IMR-90 (cell line): Measurements from ENCODE around the gene SERPINB1.

Experiments used
- CTCF ChIP-seq: conservative IDR thresholded peaks from 2 replicates; pipeline ENCODE4 v1.5.1; 2012; ENCODE audit warnings: mild to moderate bottlenecking, low read depth, low read length, improper control_type of control experiment
- ELK1 ChIP-seq: fragments of 150-350 bp; IDR thresholded peaks from 2 replicates; pipeline ENCODE4 v1.6.1; 2016; ENCODE audit warnings: low read depth, mild to moderate bottlenecking, low read length, moderate library complexity, borderline replicate concordance
- FOS ChIP-seq: fragments of 150-350 bp; IDR thresholded peaks from 2 replicates; pipeline ENCODE4 v1.6.1; 2016; ENCODE audit warnings: low read depth, low read length
- MAZ ChIP-seq: IDR thresholded peaks from 2 replicates; pipeline ENCODE4 v1.6.1; 2012; ENCODE audit warnings: low read depth, mild to moderate bottlenecking, low read length, improper control_type of control experiment, moderate library complexity, borderline replicate concordance
- POLR2A ChIP-seq: IDR thresholded peaks from 2 replicates; pipeline ENCODE4 v1.6.1; 2012; ENCODE audit warnings: mild to moderate bottlenecking, low read depth, low read length
- SMC3 ChIP-seq: fragments of 150-350 bp; IDR thresholded peaks from 2 replicates; pipeline ENCODE4 v1.6.1; 2016; ENCODE audit warnings: low read depth, mild to moderate bottlenecking, antibody characterized with exemption, low read length, moderate library complexity
- USF2 ChIP-seq: fragments of 150-350 bp; IDR thresholded peaks from 2 replicates; pipeline ENCODE4 v1.6.1; 2017; ENCODE audit warnings: mild to moderate bottlenecking, antibody characterized with exemption, low read length, low read depth

DNA sequence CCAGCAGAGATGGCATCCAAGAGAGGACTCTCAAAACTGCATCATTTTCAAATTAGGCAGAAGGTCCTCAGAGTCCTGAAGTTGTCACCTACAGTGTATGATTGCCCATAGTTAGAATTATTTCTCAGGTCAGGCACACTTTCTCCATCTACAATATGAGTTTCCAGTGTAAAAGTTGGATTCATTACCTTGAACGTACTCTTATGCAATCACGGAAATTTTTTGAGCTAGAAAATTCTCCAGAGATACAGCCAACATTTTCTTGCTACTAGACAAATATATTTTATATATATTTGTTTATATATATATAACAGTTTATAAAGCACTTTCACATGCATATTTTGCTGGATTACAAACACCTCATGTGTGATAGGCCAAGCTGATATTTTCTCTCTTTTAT lies 29.4 kb upstream of the SERPINB1 start:
- TF ChIP-seq MAZ (no peak), CTCF (no peak), USF2 (no peak), POLR2A (no peak), SMC3 (no peak), FOS (no peak), ELK1 (no peak)
